Measurements from ENCODE around the gene SRSF3.

Gene SRSF3

GRCh38 chr6:36622901-36623546 is 28.9 kb downstream of the SRSF3 start:
- DNase-seq (ENCODE audit: low read depth in 2 of 2) = no peak

DNA sequence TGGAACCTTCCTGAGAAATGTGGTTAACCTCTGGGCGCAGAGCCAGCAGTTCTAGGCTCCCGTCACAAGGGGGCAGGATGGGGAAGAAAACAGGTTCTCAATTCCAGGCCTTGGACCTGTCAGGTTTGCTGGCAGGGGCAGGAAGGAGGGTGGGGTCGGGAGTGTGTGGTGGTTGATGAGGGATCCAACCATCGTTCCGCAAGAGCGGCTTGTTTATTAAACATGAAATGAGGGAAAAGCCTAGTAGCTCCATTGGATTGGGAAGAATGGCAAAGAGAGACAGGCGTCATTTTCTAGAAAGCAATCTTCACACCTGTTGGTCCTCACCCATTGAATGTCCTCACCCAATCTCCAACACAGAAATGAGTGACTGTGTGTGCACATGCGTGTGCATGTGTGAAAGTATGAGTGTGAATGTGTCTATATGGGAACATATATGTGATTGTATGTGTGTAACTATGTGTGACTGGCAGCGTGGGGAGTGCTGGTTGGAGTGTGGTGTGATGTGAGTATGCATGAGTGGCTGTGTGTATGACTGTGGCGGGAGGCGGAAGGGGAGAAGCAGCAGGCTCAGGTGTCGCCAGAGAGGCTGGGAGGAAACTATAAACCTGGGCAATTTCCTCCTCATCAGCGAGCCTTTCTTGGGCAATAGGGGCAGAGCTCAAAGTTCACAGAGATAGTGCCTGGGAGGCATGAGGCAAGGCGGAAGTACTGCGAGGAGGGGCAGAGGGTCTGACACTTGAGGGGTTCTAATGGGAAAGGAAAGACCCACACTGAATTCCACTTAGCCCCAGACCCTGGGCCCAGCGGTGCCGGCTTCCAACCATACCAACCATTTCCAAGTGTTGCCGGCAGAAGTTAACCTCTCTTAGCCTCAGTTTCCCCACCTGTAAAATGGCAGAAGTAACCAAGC is 29.6 kb downstream of the SRSF3 start:
- peak; percentile 43 to 45 for DNase-seq (ENCODE audit: low read depth in 2 of 2)

GRCh38 chr6:36624461-36625157 is 30.4 kb downstream of the SRSF3 start:
- no peak for DNase-seq (ENCODE audit: low read depth in 2 of 2)

DNA sequence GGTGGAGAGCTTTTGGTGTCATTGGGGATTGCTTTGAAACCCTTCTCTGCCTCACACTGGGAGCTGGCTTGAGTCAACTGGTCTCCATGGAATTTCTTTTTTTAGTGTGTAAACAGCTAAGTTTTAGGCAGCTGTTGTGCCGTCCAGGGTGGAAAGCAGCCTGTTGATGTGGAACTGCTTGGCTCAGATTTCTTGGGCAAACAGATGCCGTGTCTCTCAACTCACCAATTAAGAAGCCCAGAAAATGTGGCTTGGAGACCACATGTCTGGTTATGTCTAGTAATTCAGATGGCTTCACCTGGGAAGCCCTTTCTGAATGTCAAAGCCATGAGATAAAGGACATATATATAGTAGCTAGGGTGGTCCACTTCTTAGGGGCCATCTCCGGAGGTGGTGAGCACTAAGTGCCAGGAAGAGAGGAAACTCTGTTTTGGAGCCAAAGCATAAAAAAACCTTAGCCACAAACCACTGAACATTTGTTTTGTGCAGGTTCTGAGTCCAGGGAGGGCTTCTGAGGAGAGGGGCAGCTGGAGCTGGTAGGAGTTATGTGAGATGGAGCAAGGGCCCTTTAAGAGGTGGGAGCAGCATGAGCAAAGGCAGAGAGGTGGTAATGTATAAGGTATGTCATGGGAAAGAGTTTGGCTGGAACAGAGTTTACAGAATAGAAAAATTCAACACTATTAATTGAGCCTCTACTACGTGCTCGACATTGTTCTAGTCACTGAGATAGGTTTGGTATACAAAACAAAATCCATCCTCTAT is 31.2 kb downstream of the SRSF3 start:
- no peak for DNase-seq (ENCODE audit: low read depth in 2 of 2)

GRCh38 chr6:36626636-36627035 is 32.5 kb downstream of the SRSF3 start:
- DNase-seq (ENCODE audit: low read depth in 2 of 2) = no peak

DNA sequence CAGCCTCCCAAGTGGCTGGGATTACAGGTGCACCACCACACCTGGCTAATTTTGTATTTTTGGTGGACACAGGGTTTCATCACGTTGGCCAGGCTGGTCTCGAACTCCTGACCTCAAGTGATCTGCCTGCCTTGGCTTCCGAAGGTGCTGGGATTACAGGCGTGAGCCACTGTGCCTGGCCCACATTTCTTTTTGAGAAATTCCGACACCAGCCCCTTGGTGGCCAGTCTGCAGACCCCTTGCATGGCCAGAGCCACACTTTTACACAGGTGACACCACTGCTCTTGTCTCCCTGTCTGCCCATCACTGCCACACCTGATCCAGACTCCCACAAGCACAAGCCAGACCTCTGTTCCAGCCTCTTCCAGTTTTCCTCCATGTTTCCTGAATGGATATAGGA is 33.0 kb downstream of the SRSF3 start:
- DNase-seq (ENCODE audit: low read depth in 2 of 2) = no peak

GRCh38 chr6:36627801-36628246 is 33.7 kb downstream of the SRSF3 start:
- DNase-seq (ENCODE audit: low read depth in 2 of 2) = no peak

- DNase-seq (ENCODE audit: low read depth in 2 of 2) = no peak
Observed at GRCh38 chr6:36629784-36630183, 35.6 kb downstream of the SRSF3 start.

DNA sequence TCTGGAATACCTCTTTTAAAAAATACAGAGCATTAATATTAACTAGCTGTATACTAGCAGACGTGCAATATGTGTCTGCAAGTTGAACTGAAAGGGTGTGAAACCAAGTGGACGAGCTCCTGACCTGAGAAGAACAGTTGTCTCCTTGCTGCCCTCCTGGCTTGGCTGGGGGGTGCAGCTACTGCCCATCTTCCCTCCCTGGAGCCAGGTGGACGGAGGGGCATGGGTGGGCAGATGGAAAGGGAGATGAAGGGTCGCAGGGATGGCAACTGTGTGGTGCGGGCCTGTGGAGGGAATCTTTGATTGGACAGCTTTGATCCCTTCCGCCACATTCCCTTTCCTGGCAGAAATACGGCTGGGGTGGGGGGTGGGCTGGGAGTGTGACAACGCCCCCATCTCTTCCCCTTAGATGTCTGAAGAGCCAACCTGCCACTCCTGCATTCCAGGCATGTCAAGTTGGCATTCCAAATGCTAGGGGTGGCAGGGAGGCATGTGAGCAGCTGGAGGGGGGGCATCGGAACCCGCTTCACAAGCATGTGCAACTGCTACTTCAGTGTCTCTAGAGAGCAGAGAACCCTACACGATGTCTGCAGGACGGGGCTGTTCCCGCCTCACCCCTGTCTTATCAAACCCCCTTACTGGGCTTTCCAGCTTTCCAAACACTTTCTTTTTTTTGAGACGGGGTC is 37.3 kb downstream of the SRSF3 start:
- DNase-seq (ENCODE audit: low read depth in 2 of 2) = no peak

DNA sequence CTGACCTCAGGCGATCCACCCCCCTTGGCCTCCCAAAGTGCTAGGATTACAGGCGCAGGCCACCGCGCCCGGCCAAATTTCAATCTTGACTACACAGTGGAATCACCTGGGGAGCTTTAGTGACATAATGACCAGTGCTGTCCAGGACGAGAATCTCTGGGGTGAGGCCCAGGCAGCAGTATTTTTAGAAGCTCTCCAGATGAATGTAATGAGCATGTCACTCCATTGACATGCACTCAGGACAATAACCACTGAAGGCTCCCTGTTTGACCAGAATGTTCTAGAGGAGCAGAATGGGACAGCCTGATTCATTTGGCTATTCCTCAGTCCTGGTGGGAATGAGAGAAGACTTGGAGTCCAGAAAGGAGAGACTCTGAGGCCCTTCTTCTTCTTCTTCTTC is 39.2 kb downstream of the SRSF3 start:
- DNase-seq (ENCODE audit: low read depth in 2 of 2) = no peak

- DNase-seq (ENCODE audit: low read depth in 2 of 2) = no peak
Observed at GRCh38 chr6:36633915-36634314, 39.8 kb downstream of the SRSF3 start.

DNA sequence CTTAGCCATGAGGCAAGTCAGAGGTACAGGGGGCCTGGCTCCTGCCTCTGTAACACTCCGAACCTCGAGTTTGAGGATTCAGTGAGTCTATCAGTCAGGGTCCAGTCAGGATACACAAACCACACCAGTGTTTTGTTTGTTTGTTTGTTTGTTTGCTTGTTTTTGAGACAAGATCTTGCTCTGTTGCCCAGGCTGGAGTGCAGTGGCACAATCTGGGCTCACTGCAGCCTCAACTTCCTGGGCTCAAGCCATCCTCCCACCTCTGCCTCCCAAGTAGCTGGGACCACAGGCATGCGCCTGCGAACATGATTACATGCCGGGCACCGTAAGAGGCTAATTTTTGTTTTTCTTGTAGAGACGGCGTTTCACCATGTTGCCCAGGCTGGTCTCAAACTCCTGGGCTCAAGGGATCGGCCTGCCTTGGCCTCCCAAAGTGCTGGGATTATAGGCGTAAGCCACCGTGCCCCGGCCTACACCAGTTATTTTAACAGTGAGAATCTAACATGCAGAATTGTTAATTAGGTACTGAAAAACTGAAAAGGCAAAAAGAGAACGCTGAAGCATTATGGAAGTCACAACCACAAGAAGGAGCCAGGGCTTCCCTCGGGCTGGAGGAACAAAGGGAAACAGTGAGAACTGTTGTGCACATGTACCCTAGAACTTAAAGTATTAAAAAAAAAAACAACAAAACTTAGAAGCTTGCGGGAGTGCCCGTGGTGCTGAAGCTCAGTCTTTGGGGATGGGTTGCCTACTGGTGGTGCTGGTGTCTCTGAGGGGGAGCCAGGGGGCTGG is 40.4 kb downstream of the SRSF3 start:
- no peak for DNase-seq (ENCODE audit: low read depth in 2 of 2)

DNA sequence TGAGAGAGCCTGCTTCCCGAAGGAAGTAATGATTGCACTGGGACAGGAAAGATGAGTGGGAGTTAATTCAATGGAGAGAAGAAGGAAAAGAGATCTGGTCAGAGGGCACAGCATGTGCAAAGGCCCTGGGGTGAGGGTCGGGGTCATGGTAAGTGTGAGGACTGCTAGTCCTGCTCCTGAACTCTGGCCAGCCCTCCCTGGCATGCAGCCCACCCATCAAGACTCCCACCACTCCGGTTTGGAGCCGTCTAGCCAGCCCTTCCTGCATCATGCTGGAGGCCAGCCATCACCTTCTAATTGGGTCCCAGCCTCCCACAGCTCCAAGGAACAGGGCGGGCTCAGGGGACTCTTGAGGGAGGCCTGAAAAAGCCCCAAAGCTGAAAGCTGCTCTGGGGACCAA is 42.1 kb downstream of the SRSF3 start:
- DNase-seq (ENCODE audit: low read depth in 2 of 2) = no peak

DNA sequence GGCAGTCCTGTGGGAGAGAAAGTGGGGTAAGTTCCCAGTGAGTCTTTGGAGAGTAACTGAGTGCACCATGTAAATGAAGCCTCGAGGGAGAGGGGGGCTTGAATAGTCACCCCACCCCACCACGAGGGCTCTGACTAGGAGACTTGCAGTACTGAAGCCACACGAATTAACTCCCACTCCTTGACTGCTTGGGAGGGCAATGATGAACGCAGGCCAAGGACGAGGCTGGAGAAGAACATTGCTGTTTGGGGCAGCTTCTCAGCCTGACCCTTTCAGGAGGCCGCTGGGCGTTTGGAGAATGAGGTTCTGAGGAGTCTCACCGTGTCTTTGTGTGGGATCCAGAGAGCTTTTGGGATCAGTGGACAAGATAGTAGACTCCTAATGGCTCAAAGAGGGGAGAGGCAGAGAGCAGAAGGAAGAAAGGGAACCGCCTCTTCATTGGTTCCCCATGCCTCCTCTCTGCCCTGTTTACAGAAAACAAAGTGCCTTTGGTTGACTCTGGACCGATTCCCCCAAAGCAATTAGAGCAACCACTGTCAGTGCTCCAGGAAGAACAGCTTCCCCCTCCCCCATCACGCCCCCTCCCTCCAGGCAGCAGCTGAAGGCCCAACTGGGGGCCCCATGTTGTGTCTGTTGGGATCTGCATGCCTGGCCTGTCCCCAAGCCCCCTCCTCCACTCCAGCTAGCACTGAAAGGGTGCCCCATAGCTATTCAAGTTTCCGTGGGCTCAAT is 42.7 kb downstream of the SRSF3 start:
- no peak for DNase-seq (ENCODE audit: low read depth in 2 of 2)

DNA sequence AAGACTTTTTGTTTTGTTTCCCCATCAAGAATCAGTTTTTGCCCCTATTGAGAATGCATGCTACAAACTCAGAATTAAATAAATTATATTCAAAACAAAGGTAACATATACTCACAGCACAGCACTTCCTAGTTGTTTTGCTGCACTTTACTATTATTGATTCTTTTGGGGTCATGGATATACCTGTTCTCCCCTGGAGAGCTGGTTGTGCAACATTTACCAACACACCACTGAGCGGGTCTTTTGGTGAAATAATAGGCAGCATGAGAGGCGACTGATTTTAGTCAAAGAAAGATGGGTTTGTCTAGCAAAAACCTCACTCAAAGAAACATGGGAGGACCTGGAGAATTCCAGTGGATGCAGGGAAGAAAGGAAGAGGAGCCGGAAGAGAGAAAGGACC is 44.4 kb downstream of the SRSF3 start:
- DNase-seq (ENCODE audit: low read depth in 2 of 2) = no peak

GRCh38 chr6:36639171-36639808 is 45.1 kb downstream of the SRSF3 start:
- no peak for DNase-seq (ENCODE audit: low read depth in 2 of 2)

DNA sequence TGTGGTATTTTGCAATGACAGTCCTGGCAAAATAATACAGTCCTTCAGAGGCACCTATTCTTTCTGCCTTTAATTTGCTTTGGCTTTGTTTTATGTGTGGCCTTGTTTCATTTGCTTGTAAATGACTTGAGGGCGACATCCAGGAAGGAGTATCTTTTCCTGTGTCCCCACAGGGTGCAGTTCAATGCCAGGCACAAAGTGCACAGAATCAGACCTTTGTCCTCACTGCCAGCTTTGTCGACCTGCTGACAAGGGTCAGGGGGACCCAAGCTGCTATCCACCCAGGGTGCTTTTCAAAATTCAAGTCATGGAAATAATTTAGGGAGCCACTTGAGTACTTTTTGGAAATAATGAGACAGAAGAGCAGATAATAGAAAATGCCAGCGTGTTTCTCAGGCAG is 47.4 kb downstream of the SRSF3 start:
- no peak for DNase-seq (ENCODE audit: low read depth in 2 of 2)

DNA sequence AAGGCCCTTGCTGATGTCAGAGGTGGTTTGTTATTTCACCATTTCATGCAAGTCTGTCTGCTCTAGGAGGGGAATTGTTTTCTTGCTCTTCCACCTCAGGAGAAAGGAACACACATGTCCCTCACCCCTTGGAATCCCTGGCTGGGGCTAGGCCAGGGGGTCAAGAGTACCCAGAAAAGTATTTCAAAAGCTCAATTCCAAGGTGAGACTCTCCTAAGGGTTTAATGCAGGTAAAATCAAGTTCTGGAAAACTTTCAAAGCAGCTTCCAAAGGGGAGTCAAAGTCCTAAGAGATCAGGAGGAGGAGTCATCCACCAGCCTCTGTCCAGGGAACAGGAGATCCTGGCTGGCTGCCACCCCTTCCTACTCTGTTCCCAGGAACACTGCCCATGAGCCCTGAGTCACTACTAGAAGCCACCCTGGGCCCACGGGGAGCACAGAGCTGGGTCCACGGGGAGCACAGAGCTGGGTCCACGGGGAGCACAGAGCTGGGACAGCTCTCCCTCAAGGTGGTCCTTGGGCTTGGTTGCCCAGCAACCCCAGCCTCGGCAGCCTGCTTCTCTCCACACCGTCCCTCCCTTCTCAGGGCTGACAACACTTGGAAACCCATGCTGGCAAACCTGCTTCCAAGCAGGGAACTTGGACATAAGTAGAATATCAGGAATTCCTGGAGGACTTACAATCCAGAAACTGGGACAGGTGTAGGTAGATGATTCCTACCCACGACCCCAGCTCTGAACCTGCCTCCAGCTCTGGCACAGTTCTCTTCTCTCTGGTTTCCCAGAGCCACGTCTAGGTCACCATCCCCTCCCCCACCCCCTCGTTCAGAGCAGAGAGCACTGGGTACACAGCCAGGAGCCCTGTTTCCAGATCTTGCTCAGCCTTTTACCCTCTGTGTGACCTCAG is 49.0 kb downstream of the SRSF3 start:
- no peak for DNase-seq (ENCODE audit: low read depth in 2 of 2)

Measured in stimulated activated CD8-positive, alpha-beta memory T cell treated with anti-CD3 and anti-CD28 coated beads, Interleukin-15, amount 100 ng/mL, for 4 hours (primary cell).